ENCODE results near the gene ATG4D.

DNA sequence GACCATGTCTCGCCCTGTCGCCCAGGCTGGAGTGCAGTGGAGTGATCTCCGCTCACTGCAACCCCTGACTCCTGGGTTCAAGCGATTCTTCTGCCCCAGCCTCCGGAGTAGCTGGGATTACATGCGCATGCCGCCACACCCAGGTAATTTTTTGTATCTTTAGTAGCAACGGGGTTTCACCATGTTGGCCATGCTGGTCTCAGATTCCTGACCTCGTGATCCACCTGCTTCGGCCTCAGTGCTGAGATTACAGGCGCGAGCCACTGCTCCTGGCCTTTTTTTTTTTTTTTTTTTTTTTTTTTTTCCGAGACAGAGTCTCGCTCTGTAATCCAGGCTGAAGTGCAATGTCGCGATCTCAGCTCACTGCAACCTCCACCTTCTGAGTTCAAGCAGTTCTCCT is 35.7 kb upstream of the ATG4D start:
- TF ChIP-seq, protein P1, sequence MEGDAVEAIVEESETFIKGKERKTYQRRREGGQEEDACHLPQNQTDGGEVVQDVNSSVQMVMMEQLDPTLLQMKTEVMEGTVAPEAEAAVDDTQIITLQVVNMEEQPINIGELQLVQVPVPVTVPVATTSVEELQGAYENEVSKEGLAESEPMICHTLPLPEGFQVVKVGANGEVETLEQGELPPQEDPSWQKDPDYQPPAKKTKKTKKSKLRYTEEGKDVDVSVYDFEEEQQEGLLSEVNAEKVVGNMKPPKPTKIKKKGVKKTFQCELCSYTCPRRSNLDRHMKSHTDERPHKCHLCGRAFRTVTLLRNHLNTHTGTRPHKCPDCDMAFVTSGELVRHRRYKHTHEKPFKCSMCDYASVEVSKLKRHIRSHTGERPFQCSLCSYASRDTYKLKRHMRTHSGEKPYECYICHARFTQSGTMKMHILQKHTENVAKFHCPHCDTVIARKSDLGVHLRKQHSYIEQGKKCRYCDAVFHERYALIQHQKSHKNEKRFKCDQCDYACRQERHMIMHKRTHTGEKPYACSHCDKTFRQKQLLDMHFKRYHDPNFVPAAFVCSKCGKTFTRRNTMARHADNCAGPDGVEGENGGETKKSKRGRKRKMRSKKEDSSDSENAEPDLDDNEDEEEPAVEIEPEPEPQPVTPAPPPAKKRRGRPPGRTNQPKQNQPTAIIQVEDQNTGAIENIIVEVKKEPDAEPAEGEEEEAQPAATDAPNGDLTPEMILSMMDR (IDR thresholded peaks at IDR 0.05), result no peak
- no peak for TF ChIP-seq POLR2A (IDR thresholded peaks at IDR 0.05)

All from transverse colon (tissue), 3 donors.